Astrocyte (in vitro differentiated cells and primary cell): ENCODE measurements around the gene EHBP1. TPM values are rescaled to one million over a fixed set of nuclear protein-coding genes. Genes with fewer than 3 reads are reported as not detected.

ENCODE experiments used
- DNase-seq: peaks from one replicate; pipeline ENCODE4 v3.0.0-alpha.2; 2010; ENCODE audit warnings: low read depth
- FAIRE-seq: peaks from 2 replicates; lab custom pipeline; 2011; peaks lifted over from hg19 to GRCh38; lab: Jason Lieb, UNC
- H2AFZ ChIP-seq: 2 replicates; pipeline ENCODE4 v1.6.0; 2012; ENCODE audit warnings: low read depth, low read length, inconsistent platforms
- H3K27ac ChIP-seq: 2 replicates; pipeline ENCODE4 v1.5.1; 2011; ENCODE audit warnings: low read depth, low read length, inconsistent platforms
- H3K27me3 ChIP-seq: 2 replicates; pipeline ENCODE4 v1.6.0; 2011; ENCODE audit warnings: low read length, inconsistent platforms; ENCODE audit not compliant: insufficient read depth
- H3K36me3 ChIP-seq: 2 replicates; pipeline ENCODE4 v1.5.1; 2011; ENCODE audit warnings: low read length, inconsistent platforms; ENCODE audit not compliant: insufficient read depth
- H3K4me1 ChIP-seq: 2 replicates; pipeline ENCODE4 v1.5.1; 2011; ENCODE audit warnings: low read length, inconsistent platforms; ENCODE audit not compliant: insufficient read depth
- H3K4me2 ChIP-seq: 2 replicates; pipeline ENCODE4 v1.6.0; 2012; ENCODE audit warnings: low read length, inconsistent platforms
- H3K4me3 ChIP-seq: 2 replicates; pipeline ENCODE4 v1.5.1; 2011; ENCODE audit warnings: low read depth, mild to moderate bottlenecking, low read length, inconsistent platforms; ENCODE audit not compliant: insufficient read depth
- H3K79me2 ChIP-seq: 2 replicates; pipeline ENCODE4 v1.6.0; 2012; ENCODE audit warnings: mild to moderate bottlenecking, low read length, inconsistent platforms; ENCODE audit not compliant: insufficient read depth
- H3K9ac ChIP-seq: 2 replicates; pipeline ENCODE4 v1.6.0; 2012; ENCODE audit warnings: mild to moderate bottlenecking, low read length, inconsistent platforms
- H3K9me3 ChIP-seq: 2 replicates; pipeline ENCODE4 v1.5.1; 2012; ENCODE audit warnings: low read depth, mild to moderate bottlenecking, low read length, inconsistent platforms; ENCODE audit not compliant: insufficient read depth
- H4K20me1 ChIP-seq: 2 replicates; pipeline ENCODE4 v1.6.0; 2012; ENCODE audit warnings: low read length, inconsistent platforms; ENCODE audit not compliant: insufficient read depth
- H3K27ac Mint-ChIP-seq: one replicate; pipeline ENCODE4 v1.8.0; 2021; ENCODE audit warnings: mild to moderate bottlenecking, mixed read lengths; ENCODE audit not compliant: unreplicated experiment
- H3K27me3 Mint-ChIP-seq: one replicate; pipeline ENCODE4 v1.8.0; 2021; ENCODE audit warnings: low read depth, mixed read lengths; ENCODE audit not compliant: unreplicated experiment
- H3K36me3 Mint-ChIP-seq: one replicate; pipeline ENCODE4 v1.8.0; 2021; ENCODE audit warnings: low read depth, mixed read lengths; ENCODE audit not compliant: unreplicated experiment
- H3K4me1 Mint-ChIP-seq: one replicate; pipeline ENCODE4 v1.8.0; 2021; ENCODE audit warnings: low read depth, mixed read lengths; ENCODE audit not compliant: unreplicated experiment
- H3K4me3 Mint-ChIP-seq: one replicate; pipeline ENCODE4 v1.8.0; 2021; ENCODE audit warnings: mild to moderate bottlenecking, moderate library complexity, mixed read lengths; ENCODE audit not compliant: unreplicated experiment
- H3K9me3 Mint-ChIP-seq: one replicate; pipeline ENCODE4 v1.8.0; 2021; ENCODE audit warnings: mild to moderate bottlenecking, mixed read lengths; ENCODE audit not compliant: unreplicated experiment
- EZH2 ChIP-seq: IDR thresholded peaks from 2 replicates; pipeline ENCODE4 v1.6.1; 2012; ENCODE audit warnings: mild to moderate bottlenecking, low read length, inconsistent platforms; ENCODE audit not compliant: insufficient read depth
- total RNA-seq: library from RNA; stranded (reverse); gene quantifications from 2 replicates; pipeline ENCODE4 v1.2.1, GENCODE V29; 2021
- TF ChIP-seq, protein P1 (sequence below): IDR thresholded peaks from 2 replicates; pipeline ENCODE4 v1.5.1; 2011; ENCODE audit warnings: low read depth, mild to moderate bottlenecking, inconsistent platforms, low read length, moderate library complexity; ENCODE audit not compliant: insufficient read depth

Gene EHBP1
- total RNA-seq, 1 donor from 2014 or later, result 44.1 TPM

- H3K27me3 ChIP-seq, result no peaks in the 10 kb centered on the region
- H3K4me3 Mint-ChIP-seq, result no peak overlapping the region
- H3K36me3 Mint-ChIP-seq, result peaks cover 1% of the 10 kb centered on the region
- DNase-seq (no peak), FAIRE-seq (no peak)
- H3K27me3 Mint-ChIP-seq, result no peaks in the 10 kb centered on the region
- no peaks in the 10 kb centered on the region for H3K9me3 Mint-ChIP-seq
- H3K4me1 Mint-ChIP-seq, result peaks cover 13% of the 10 kb centered on the region
- H3K27ac Mint-ChIP-seq, result no peak overlapping the region
- H3K9ac ChIP-seq, result no peak overlapping the region
- no peaks in the 10 kb centered on the region for H3K9me3 ChIP-seq
- H3K27ac ChIP-seq, result no peak overlapping the region
- H3K4me3 ChIP-seq, result no peak overlapping the region
- H3K4me1 ChIP-seq, result peaks cover 10% of the 10 kb centered on the region
- H4K20me1 ChIP-seq, result peaks cover 24% of the 10 kb centered on the region
- no peak overlapping the region for H2AFZ ChIP-seq
- TF ChIP-seq, protein P1, sequence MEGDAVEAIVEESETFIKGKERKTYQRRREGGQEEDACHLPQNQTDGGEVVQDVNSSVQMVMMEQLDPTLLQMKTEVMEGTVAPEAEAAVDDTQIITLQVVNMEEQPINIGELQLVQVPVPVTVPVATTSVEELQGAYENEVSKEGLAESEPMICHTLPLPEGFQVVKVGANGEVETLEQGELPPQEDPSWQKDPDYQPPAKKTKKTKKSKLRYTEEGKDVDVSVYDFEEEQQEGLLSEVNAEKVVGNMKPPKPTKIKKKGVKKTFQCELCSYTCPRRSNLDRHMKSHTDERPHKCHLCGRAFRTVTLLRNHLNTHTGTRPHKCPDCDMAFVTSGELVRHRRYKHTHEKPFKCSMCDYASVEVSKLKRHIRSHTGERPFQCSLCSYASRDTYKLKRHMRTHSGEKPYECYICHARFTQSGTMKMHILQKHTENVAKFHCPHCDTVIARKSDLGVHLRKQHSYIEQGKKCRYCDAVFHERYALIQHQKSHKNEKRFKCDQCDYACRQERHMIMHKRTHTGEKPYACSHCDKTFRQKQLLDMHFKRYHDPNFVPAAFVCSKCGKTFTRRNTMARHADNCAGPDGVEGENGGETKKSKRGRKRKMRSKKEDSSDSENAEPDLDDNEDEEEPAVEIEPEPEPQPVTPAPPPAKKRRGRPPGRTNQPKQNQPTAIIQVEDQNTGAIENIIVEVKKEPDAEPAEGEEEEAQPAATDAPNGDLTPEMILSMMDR, result no peak
- TF ChIP-seq EZH2, result no peak
- H3K79me2 ChIP-seq, result peaks cover 96% of the 10 kb centered on the region
- no peaks in the 10 kb centered on the region for H3K36me3 ChIP-seq
- H3K4me2 ChIP-seq, result no peak overlapping the region
Observed at GRCh38 chr2:62743506-62743905, 38.0 kb downstream of the EHBP1 start.

DNA sequence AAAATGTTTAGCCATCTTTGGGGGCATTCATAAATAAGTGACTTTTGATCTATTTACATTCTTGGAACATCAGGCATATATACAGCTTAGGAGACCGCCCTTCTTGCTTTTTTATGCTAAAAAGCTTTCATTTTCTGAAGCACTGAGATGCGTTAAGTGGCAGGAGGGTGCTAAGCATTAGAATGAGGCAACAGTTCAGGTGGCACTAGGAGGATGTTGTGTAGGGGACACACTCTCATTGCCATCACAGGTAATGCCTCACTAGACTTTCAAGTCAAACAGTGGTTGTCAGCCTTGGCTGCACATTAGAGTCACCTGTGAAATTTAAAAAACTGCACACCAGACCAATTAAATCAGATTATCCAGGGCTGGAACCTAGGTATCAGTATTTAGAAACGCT lies 39.1 kb downstream of the EHBP1 start:
- H3K27ac ChIP-seq, result no peak overlapping the region
- H3K9me3 ChIP-seq, result no peaks in the 10 kb centered on the region
- H3K4me1 ChIP-seq, result peaks cover 10% of the 10 kb centered on the region
- peaks cover 19% of the 10 kb centered on the region for H4K20me1 ChIP-seq
- no peaks in the 10 kb centered on the region for H3K27me3 Mint-ChIP-seq
- FAIRE-seq, result no peak
- H3K79me2 ChIP-seq, result peaks cover 86% of the 10 kb centered on the region
- H3K27me3 ChIP-seq, result no peaks in the 10 kb centered on the region
- no peaks in the 10 kb centered on the region for H3K36me3 ChIP-seq
- peaks cover 1% of the 10 kb centered on the region for H3K36me3 Mint-ChIP-seq
- no peak overlapping the region for H3K4me3 ChIP-seq
- no peak overlapping the region for H3K4me3 Mint-ChIP-seq
- DNase-seq, result no peak
- no peak overlapping the region for H3K27ac Mint-ChIP-seq
- H2AFZ ChIP-seq, result no peak overlapping the region
- no peak overlapping the region for H3K4me2 ChIP-seq
- H3K9ac ChIP-seq, result no peak overlapping the region
- peaks cover 11% of the 10 kb centered on the region for H3K4me1 Mint-ChIP-seq
- H3K9me3 Mint-ChIP-seq, result no peaks in the 10 kb centered on the region
- TF ChIP-seq, protein P1, result no peak
- no peak for TF ChIP-seq EZH2

- H3K4me3 Mint-ChIP-seq, result no peak overlapping the region
- no peaks in the 10 kb centered on the region for H3K9me3 ChIP-seq
- H3K27ac ChIP-seq, result no peak overlapping the region
- no peak overlapping the region for H3K4me2 ChIP-seq
- no peaks in the 10 kb centered on the region for H3K27me3 Mint-ChIP-seq
- H3K4me1 ChIP-seq, result peaks cover 10% of the 10 kb centered on the region
- FAIRE-seq (no peak), DNase-seq (no peak)
- peaks cover 4% of the 10 kb centered on the region for H3K36me3 Mint-ChIP-seq
- H3K36me3 ChIP-seq, result no peaks in the 10 kb centered on the region
- H3K9me3 Mint-ChIP-seq, result no peaks in the 10 kb centered on the region
- no peaks in the 10 kb centered on the region for H3K27me3 ChIP-seq
- no peak overlapping the region for H3K27ac Mint-ChIP-seq
- no peak overlapping the region for H3K4me3 ChIP-seq
- H2AFZ ChIP-seq, result no peak overlapping the region
- no peak for TF ChIP-seq EZH2
- TF ChIP-seq, protein P1, result no peak
- peaks cover 19% of the 10 kb centered on the region for H4K20me1 ChIP-seq
- H3K9ac ChIP-seq, result no peak overlapping the region
- H3K79me2 ChIP-seq, result peaks cover 73% of the 10 kb centered on the region
- H3K4me1 Mint-ChIP-seq, result peaks cover 11% of the 10 kb centered on the region
Observed at GRCh38 chr2:62745891-62746481, 40.5 kb downstream of the EHBP1 start.
